HTR-8/SVneo (cell line): ENCODE results near the gene MYADML2.

Source experiments
- DNase-seq: peaks from one replicate; pipeline ENCODE4 v3.0.0; 2011; ENCODE audit warnings: low spot score, mixed read lengths; ENCODE audit not compliant: insufficient read length
- FAIRE-seq: peaks from 2 replicates; lab custom pipeline; 2011; peaks lifted over from hg19 to GRCh38; lab: Jason Lieb, UNC

Gene MYADML2

GRCh38 chr17:81980122-81980521 is 33.1 kb upstream of the MYADML2 start:
- no peak for DNase-seq
- no peak for FAIRE-seq

GRCh38 chr17:81978524-81979298 is 31.7 kb upstream of the MYADML2 start:
- DNase-seq = no peak
- FAIRE-seq = no peak

- DNase-seq = peak; percentile 80
- no peak for FAIRE-seq
Observed at GRCh38 chr17:81977211-81977808, 30.3 kb upstream of the MYADML2 start, which contains the start of gene ASPSCR1. Gene ASPSCR1, plus strand, starts transcription at chr17:81977629. Its CDS starts 18 bp downstream, at chr17:81977647.

GRCh38 chr17:81976332-81977210 is 29.5 kb upstream of the MYADML2 start:
- no peak for DNase-seq

GRCh38 chr17:81973432-81973831 is 26.4 kb upstream of the MYADML2 start:
- FAIRE-seq (no peak), DNase-seq (no peak)

More at GRCh38 chr17:81976332-81977210, 29.5 kb upstream of the MYADML2 start:
- no peak for FAIRE-seq

GRCh38 chr17:81968850-81969812 is 22.1 kb upstream of the MYADML2 start:
- DNase-seq = no peak
- FAIRE-seq = no peak

- FAIRE-seq (no peak), DNase-seq (no peak)
Observed at GRCh38 chr17:81968396-81968745, 21.3 kb upstream of the MYADML2 start.

GRCh38 chr17:81967533-81968395 is 20.7 kb upstream of the MYADML2 start:
- DNase-seq (peak; percentile 48), FAIRE-seq (no peak)

GRCh38 chr17:81967244-81967532 is 20.2 kb upstream of the MYADML2 start:
- FAIRE-seq (no peak), DNase-seq (no peak)

- no peak for DNase-seq
- no peak for FAIRE-seq
Observed at GRCh38 chr17:81966343-81967243, 19.6 kb upstream of the MYADML2 start.

GRCh38 chr17:81964081-81964849 is 17.2 kb upstream of the MYADML2 start:
- DNase-seq = no peak
- FAIRE-seq = no peak

GRCh38 chr17:81962499-81963441 is 15.7 kb upstream of the MYADML2 start:
- DNase-seq (no peak), FAIRE-seq (no peak)

GRCh38 chr17:81961521-81962498 is 14.8 kb upstream of the MYADML2 start:
- FAIRE-seq = no peak
- no peak for DNase-seq

GRCh38 chr17:81961087-81961511 is 14.1 kb upstream of the MYADML2 start, which contains the start of gene NOTUM:
Gene NOTUM, minus strand, starts transcription at chr17:81961187. Its CDS starts 278 bp downstream, at chr17:81960909.
- DNase-seq (no peak), FAIRE-seq (no peak)
